HepG2 (cell line): ENCODE data around the gene RCN1. TPM values are rescaled to one million over a fixed set of nuclear protein-coding genes. Genes with fewer than 3 reads are reported as not detected.

Experiments
- ATAC-seq: fragments of 200-7000 bp; cut with Tn5 transposase; 3 replicates; pipeline ENCODE4 v1.9.1; 2020; ENCODE audit warnings: mild to moderate bottlenecking, moderate library complexity
- BruUV-seq: library from RNA; stranded (reverse); fragments of 400-500 nt; replicated peaks from 2 replicates; lab custom pipeline; 2021; lab: Mats Ljungman, UMichigan
- CTCF ChIA-PET: fragments of 300-600 bp; formaldehyde crosslinking; extraction: SDS; loops from one replicate; lab custom pipeline; 2021; ENCODE audit warnings: low total read pairs, inconsistent platforms, low intra/inter-chr PET ratio; lab: Yijun Ruan, JAX
- POLR2A ChIA-PET: fragments of 350-600 bp; sonication (Branson Sonifier 250); formaldehyde crosslinking; loops from one replicate; lab custom pipeline; 2020; ENCODE audit warnings: antibody characterized with exemption, inconsistent platforms; lab: Yijun Ruan, JAX
- DNase-seq: peaks from one replicate; pipeline ENCODE4 v3.0.0-alpha.2; 2015; ENCODE audit warnings: low spot score
- FAIRE-seq: peaks from 3 replicates; lab custom pipeline; 2011; peaks lifted over from hg19 to GRCh38; lab: Jason Lieb, UNC
- H2AFZ ChIP-seq: one replicate; pipeline ENCODE4 v1.6.1; 2011; ENCODE audit warnings: low read length, inconsistent platforms
- H3K27ac ChIP-seq: fragments of 300-600 bp; 3 replicates; pipeline ENCODE4 v1.8.0; 2011; ENCODE audit warnings: mixed run types, mild to moderate bottlenecking, mixed read lengths, low read length, inconsistent platforms; ENCODE audit not compliant: insufficient read depth; ENCODE audit errors: extremely low read length
- H3K27me3 ChIP-seq, 2 experiments: fragments of 200-600 bp in 1 of 2; 2 replicates in 1 of 2; 3 replicates in 1 of 2; pipeline versions ENCODE4 v1.6.0 to v1.8.0; 2011; ENCODE audit warnings: low read length in 2 of 2, mild to moderate bottlenecking in 2 of 2, moderate library complexity in 2 of 2, inconsistent platforms in 1 of 2; ENCODE audit not compliant: insufficient read depth in 2 of 2, control insufficient read depth in 1 of 2
- H3K36me3 ChIP-seq, 2 experiments: fragments of 200-600 bp in 1 of 2; replicated peaks in 1 of 2; 2 replicates in 1 of 2; 3 replicates in 1 of 2; pipeline versions ENCODE4 v1.5.1 to v1.8.0; 2011; ENCODE audit warnings: low read length in 2 of 2, inconsistent platforms in 1 of 2; ENCODE audit not compliant: insufficient read depth in 2 of 2, control insufficient read depth in 1 of 2
- H3K4me1 ChIP-seq: 2 replicates; pipeline ENCODE4 v1.5.1; 2012; ENCODE audit warnings: low read length, inconsistent platforms; ENCODE audit not compliant: insufficient read depth
- H3K4me2 ChIP-seq: 2 replicates; pipeline ENCODE4 v1.6.0; 2011; ENCODE audit warnings: low read depth, low read length, inconsistent platforms
- H3K4me3 ChIP-seq, 3 experiments: fragments of 200-600 bp in 1 of 3; sonication (generic), shearing (Covaris generic) in 1 of 3; replicated peaks in 1 of 3; 2 replicates each; pipeline ENCODE4 v1.5.1; 2011 to 2016; ENCODE audit warnings: low read length in 3 of 3, inconsistent platforms in 2 of 3, low read depth in 2 of 3, mild to moderate bottlenecking in 2 of 3, control low read depth in 1 of 3, mixed read lengths in 1 of 3; ENCODE audit not compliant: insufficient read depth in 1 of 3
- H3K79me2 ChIP-seq: one replicate; pipeline ENCODE4 v1.6.1; 2011; ENCODE audit warnings: low read length, inconsistent platforms; ENCODE audit not compliant: insufficient read depth
- H3K9ac ChIP-seq: 2 replicates; pipeline ENCODE4 v1.6.0; 2011; ENCODE audit warnings: mild to moderate bottlenecking, low read depth, low read length, inconsistent platforms; ENCODE audit not compliant: insufficient read depth
- H3K9me3 ChIP-seq: 2 replicates; pipeline ENCODE4 v1.5.1; 2012; ENCODE audit warnings: mild to moderate bottlenecking, low read length
- H4K20me1 ChIP-seq: 2 replicates; pipeline ENCODE4 v1.6.0; 2011; ENCODE audit warnings: inconsistent platforms, mild to moderate bottlenecking, low read length, moderate library complexity; ENCODE audit not compliant: insufficient read depth
- CCDC6 ChIP-seq: sonication (generic); formaldehyde crosslinking; IDR thresholded peaks from 2 replicates; pipeline ENCODE4 v1.8.1; 2022; ENCODE audit warnings: mild to moderate bottlenecking, missing genetic modification reagents, moderate library complexity
- JARID2 ChIP-seq: sonication (generic); formaldehyde crosslinking; IDR thresholded peaks from 2 replicates; pipeline ENCODE4 v1.8.1; 2023; ENCODE audit warnings: missing genetic modification reagents, inconsistent platforms; ENCODE audit not compliant: insufficient replicate concordance
- MIER3 ChIP-seq: IDR thresholded peaks from 2 replicates; pipeline ENCODE4 v1.6.1; 2016; ENCODE audit warnings: missing compliant biosample characterization, borderline replicate concordance
- MYC ChIP-seq: sonication (generic); formaldehyde crosslinking; IDR thresholded peaks from 2 replicates; pipeline ENCODE4 v1.9.0; 2021; ENCODE audit warnings: missing genetic modification reagents, borderline replicate concordance
- NFE2L1 ChIP-seq: sonication (generic); formaldehyde crosslinking; IDR thresholded peaks from 2 replicates; pipeline ENCODE4 v1.4.0; 2020; ENCODE audit warnings: missing genetic modification reagents, mild to moderate bottlenecking, borderline replicate concordance
- NFKBIZ ChIP-seq: IDR thresholded peaks from 2 replicates; pipeline ENCODE4 v1.6.1; 2018; ENCODE audit warnings: missing genetic modification reagents, missing compliant biosample characterization
- NKX3-1 ChIP-seq: sonication (generic); formaldehyde crosslinking; IDR thresholded peaks from 2 replicates; pipeline ENCODE4 v1.5.0; 2020; ENCODE audit warnings: missing genetic modification reagents
- NR1H2 ChIP-seq: sonication (generic); formaldehyde crosslinking; IDR thresholded peaks from 2 replicates; pipeline ENCODE4 v1.8.1; 2022; ENCODE audit warnings: low read depth, missing genetic modification reagents, borderline replicate concordance
- SATB2 ChIP-seq: sonication (generic); formaldehyde crosslinking; IDR thresholded peaks from 2 replicates; pipeline ENCODE4 v1.5.0; 2020; ENCODE audit warnings: missing genetic modification reagents
- SCMH1 ChIP-seq: sonication (generic); formaldehyde crosslinking; IDR thresholded peaks from 2 replicates; pipeline ENCODE4 v1.9.0; 2021; ENCODE audit warnings: missing genetic modification reagents, mild to moderate bottlenecking, borderline replicate concordance
- SMARCE1 ChIP-seq: fragments of 450-650 bp; IDR thresholded peaks from 2 replicates; pipeline ENCODE4 v1.6.1; 2017; ENCODE audit warnings: borderline replicate concordance
- SNAPC2 ChIP-seq: sonication (generic); formaldehyde crosslinking; IDR thresholded peaks from 2 replicates; pipeline ENCODE4 v1.8.1; 2022; ENCODE audit warnings: mild to moderate bottlenecking, missing genetic modification reagents
- ZKSCAN5 ChIP-seq: sonication (generic); formaldehyde crosslinking; IDR thresholded peaks from 2 replicates; pipeline ENCODE4 v1.5.1; 2020; ENCODE audit warnings: mild to moderate bottlenecking, missing genetic modification reagents
- ZNF20 ChIP-seq: sonication (generic); formaldehyde crosslinking; IDR thresholded peaks from 2 replicates; pipeline ENCODE4 v1.4.0; 2020; ENCODE audit warnings: mild to moderate bottlenecking, moderate library complexity, missing genetic modification reagents
- ZNF30 ChIP-seq: sonication (generic); formaldehyde crosslinking; IDR thresholded peaks from 2 replicates; pipeline ENCODE4 v1.5.0; 2020; ENCODE audit warnings: mild to moderate bottlenecking, missing genetic modification reagents
- ZNF432 ChIP-seq: sonication (generic); formaldehyde crosslinking; IDR thresholded peaks from 2 replicates; pipeline ENCODE4 v1.5.0; 2020; ENCODE audit warnings: missing genetic modification reagents, mild to moderate bottlenecking, borderline replicate concordance
- ZNF549 ChIP-seq: sonication (generic); formaldehyde crosslinking; IDR thresholded peaks from 2 replicates; pipeline ENCODE4 v1.5.0; 2020; ENCODE audit warnings: missing genetic modification reagents
- ZNF619 ChIP-seq: sonication (generic); formaldehyde crosslinking; IDR thresholded peaks from 2 replicates; pipeline ENCODE4 v1.4.0; 2020; ENCODE audit warnings: mild to moderate bottlenecking, missing genetic modification reagents
- ZNF670 ChIP-seq: sonication (generic); formaldehyde crosslinking; IDR thresholded peaks from 2 replicates; pipeline ENCODE4 v1.8.0; 2022; ENCODE audit warnings: mild to moderate bottlenecking, missing genetic modification reagents, borderline replicate concordance
- ZNF781 ChIP-seq: sonication (generic); formaldehyde crosslinking; IDR thresholded peaks from 2 replicates; pipeline ENCODE4 v1.5.1; 2020; ENCODE audit warnings: borderline replicate concordance, mild to moderate bottlenecking, missing genetic modification reagents; ENCODE audit errors: not compliant biosample characterization
- WGBS: methylation state at CpG from one replicate; pipeline ENCODE4 v1.1.6; 2017; ENCODE audit warnings: low lambda C conversion rate; 5-methylcytosine and 5-hydroxymethylcytosine counted together
- in situ Hi-C: cut with HindIII; loops from 2 replicates; pipeline ENCODE4 v1.10.0; 2017; ENCODE audit warnings: low pct_unique_long_range_greater_than_20kb; ENCODE audit not compliant: extremely low pct_ligation_motif_present
- intact Hi-C: fragments of 100-400 bp; cut with micrococcal nuclease; formaldehyde crosslinking; loops from one replicate; pipeline ENCODE4 v1.10.0; 2022; ENCODE audit not compliant: unreplicated experiment
- polyA plus RNA-seq, 8 experiments: library from polyadenylated mRNA; depleted of rRNA in 3 of 8; stranded (reverse) in 7 of 8; unstranded in 1 of 8; fragments of >200 nt; fragmentation: Illumina TruSeq in 4 of 8; extraction: Trizol in 4 of 8; gene quantifications; 2 replicates each; pipeline versions ENCODE4 v1.2.1 to v1.2.3, GENCODE V29; 2011 to 2016; ENCODE audit warnings: low read depth in 4 of 8, missing spikeins in 1 of 8, mixed read lengths in 1 of 8; ENCODE audit not compliant: insufficient read depth in 1 of 8
- total RNA-seq, 5 experiments: library from RNA; depleted of rRNA; stranded (reverse); fragments of >200 nt; fragmentation: Illumina TruSeq; extraction: Trizol; gene quantifications; 2 replicates each; pipeline ENCODE4 v1.2.3, GENCODE V29; 2016; ENCODE audit warnings: low read depth in 1 of 5
- TF ChIP-seq, protein P1 (sequence below): sonication (generic); formaldehyde crosslinking; IDR thresholded peaks from 2 replicates; pipeline ENCODE4 v1.4.0; 2020; ENCODE audit warnings: mild to moderate bottlenecking, missing genetic modification reagents
- TF ChIP-seq, protein P2 (sequence below): sonication (generic); formaldehyde crosslinking; IDR thresholded peaks from 2 replicates; pipeline ENCODE4 v1.8.1; 2022; ENCODE audit warnings: mild to moderate bottlenecking, missing genetic modification reagents
- TF ChIP-seq, protein P3 (sequence below): IDR thresholded peaks from 2 replicates; pipeline ENCODE4 v1.6.1; 2016; ENCODE audit warnings: mild to moderate bottlenecking, missing biosample characterization, missing genetic modification reagents
- TF ChIP-seq, protein P4 (sequence below): sonication (generic); formaldehyde crosslinking; IDR thresholded peaks from 2 replicates; pipeline ENCODE4 v1.5.1; 2020; ENCODE audit warnings: missing genetic modification reagents, mild to moderate bottlenecking, borderline replicate concordance

RCN1 gene
- total and polyA plus RNA-seq, 2 of the 13 experiments (the other 11 are each of a cell fraction or from before 2014, with no cell fraction given), result 22.0 to 28.5 TPM

DNA sequence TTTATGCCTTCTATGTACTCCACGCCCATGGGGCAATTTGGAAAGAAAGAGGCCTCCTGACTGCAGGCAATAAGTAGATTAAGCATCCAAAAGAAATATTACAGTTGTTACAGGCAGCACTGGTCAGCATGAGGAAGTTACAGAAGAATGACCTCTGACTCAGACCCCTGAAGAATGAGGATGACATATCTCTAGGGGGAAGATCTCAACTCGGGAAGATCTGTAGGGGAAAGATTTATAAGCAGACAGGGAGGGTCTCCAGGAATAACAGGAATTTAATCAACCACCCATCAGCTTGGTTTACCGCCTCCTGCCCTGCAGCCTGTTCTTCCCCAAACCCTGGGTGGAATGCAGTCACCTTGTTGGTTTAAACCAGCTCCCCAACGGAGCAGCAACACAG is 58.0 kb downstream of the RCN1 start (continued):
- TF ChIP-seq ZNF619 (no peak), MYC (CRISPR knock-in tag) (no peak), CCDC6 (no peak), NKX3-1 (CRISPR knock-in tag) (no peak), SCMH1 (CRISPR knock-in tag) (no peak), MIER3 (CRISPR knock-in tag) (no peak), NFKBIZ (CRISPR knock-in tag) (no peak), ZNF781 (no peak), ZNF670 (CRISPR knock-in tag) (no peak), JARID2 (no peak)
- TF ChIP-seq, protein P1, sequence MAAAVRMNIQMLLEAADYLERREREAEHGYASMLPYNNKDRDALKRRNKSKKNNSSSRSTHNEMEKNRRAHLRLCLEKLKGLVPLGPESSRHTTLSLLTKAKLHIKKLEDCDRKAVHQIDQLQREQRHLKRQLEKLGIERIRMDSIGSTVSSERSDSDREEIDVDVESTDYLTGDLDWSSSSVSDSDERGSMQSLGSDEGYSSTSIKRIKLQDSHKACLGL (CRISPR knock-in tag), result no peak
- TF ChIP-seq, protein P2, sequence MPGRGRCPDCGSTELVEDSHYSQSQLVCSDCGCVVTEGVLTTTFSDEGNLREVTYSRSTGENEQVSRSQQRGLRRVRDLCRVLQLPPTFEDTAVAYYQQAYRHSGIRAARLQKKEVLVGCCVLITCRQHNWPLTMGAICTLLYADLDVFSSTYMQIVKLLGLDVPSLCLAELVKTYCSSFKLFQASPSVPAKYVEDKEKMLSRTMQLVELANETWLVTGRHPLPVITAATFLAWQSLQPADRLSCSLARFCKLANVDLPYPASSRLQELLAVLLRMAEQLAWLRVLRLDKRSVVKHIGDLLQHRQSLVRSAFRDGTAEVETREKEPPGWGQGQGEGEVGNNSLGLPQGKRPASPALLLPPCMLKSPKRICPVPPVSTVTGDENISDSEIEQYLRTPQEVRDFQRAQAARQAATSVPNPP, result no peak

DNA sequence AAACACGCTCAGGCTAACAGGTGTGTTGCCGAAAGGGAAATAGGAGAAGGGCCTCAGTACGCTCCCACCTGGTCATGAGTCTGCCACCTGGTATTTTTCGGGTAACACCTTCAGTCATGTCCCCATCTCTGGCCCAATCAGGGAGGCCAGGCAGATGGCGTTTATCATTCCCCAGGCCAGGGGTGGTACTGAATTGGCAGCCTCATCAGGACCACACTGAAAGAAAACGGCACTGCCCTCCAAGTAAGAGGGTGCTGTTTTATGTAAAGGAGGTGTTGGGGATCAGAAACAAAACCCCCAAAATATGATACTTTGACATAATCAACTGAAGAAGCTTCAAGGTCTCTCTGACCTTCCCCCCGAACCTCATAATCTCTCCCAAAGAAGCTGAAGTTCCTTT is 58.9 kb downstream of the RCN1 start:
- no TSS peak for BruUV-seq
- no peaks in the 10 kb centered on the region for H3K36me3 ChIP-seq
- no peak for FAIRE-seq
- no peak overlapping the region for H3K9ac ChIP-seq
- no peak for DNase-seq
- H3K9me3 ChIP-seq, result no peaks in the 10 kb centered on the region
- peaks cover 3 to 33% of the 10 kb centered on the region in 2 experiments; a peak in 3 of 5 replicates for H3K27me3 ChIP-seq
- H3K27ac ChIP-seq, result no peak overlapping the region
- H3K4me2 ChIP-seq, result no peak overlapping the region
- no peak overlapping the region for H2AFZ ChIP-seq
- WGBS, result 0% methylated on average over 6 of the region's 7 CpGs
- no peaks in the 10 kb centered on the region for H4K20me1 ChIP-seq
- ChIA-PET POLR2A (no interaction called here), CTCF (no interaction called here)
- intact Hi-C loops (no loop called here), in situ Hi-C loops (loop anchor here (25.0 kb wide), 2 partner anchors 762 to 912 kb away; no protein-coding TSS in a partner anchor)
- H3K79me2 ChIP-seq, result no peaks in the 10 kb centered on the region
- no peak for ATAC-seq
- no peaks in the 10 kb centered on the region for H3K4me1 ChIP-seq
- no peak overlapping the region for H3K4me3 ChIP-seq
- no peak for TF ChIP-seq NFE2L1 (CRISPR knock-in tag)
- no peak for TF ChIP-seq SMARCE1
- TF ChIP-seq ZNF30, result no peak
- TF ChIP-seq ZNF432 (CRISPR knock-in tag), result no peak
- no peak for TF ChIP-seq SATB2 (CRISPR knock-in tag)
- no peak for TF ChIP-seq ZKSCAN5 (CRISPR knock-in tag)
- TF ChIP-seq NR1H2 (CRISPR knock-in tag), result no peak
- TF ChIP-seq, protein P3, sequence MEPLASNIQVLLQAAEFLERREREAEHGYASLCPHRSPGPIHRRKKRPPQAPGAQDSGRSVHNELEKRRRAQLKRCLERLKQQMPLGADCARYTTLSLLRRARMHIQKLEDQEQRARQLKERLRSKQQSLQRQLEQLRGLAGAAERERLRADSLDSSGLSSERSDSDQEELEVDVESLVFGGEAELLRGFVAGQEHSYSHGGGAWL (CRISPR knock-in tag), result no peak
- TF ChIP-seq ZNF549 (CRISPR knock-in tag), result no peak
- TF ChIP-seq, protein P4, sequence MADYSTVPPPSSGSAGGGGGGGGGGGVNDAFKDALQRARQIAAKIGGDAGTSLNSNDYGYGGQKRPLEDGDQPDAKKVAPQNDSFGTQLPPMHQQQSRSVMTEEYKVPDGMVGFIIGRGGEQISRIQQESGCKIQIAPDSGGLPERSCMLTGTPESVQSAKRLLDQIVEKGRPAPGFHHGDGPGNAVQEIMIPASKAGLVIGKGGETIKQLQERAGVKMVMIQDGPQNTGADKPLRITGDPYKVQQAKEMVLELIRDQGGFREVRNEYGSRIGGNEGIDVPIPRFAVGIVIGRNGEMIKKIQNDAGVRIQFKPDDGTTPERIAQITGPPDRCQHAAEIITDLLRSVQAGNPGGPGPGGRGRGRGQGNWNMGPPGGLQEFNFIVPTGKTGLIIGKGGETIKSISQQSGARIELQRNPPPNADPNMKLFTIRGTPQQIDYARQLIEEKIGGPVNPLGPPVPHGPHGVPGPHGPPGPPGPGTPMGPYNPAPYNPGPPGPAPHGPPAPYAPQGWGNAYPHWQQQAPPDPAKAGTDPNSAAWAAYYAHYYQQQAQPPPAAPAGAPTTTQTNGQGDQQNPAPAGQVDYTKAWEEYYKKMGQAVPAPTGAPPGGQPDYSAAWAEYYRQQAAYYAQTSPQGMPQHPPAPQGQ (CRISPR knock-in tag), result no peak
- TF ChIP-seq ZNF20, result no peak
- TF ChIP-seq SNAPC2 (CRISPR knock-in tag), result no peak
